Measurements from ENCODE around the gene FURIN.
"Not testable (repeated sequence)": the region's sequence is repeated elsewhere in the genome, so short reads cannot be mapped to it uniquely, and the experiment has no call there.

Gene FURIN

GRCh38 chr15:90871139-90871715, 2.8 kb downstream of the FURIN start:
- DNase-seq: no peak

GRCh38 chr15:90871716-90872485, 3.5 kb downstream of the FURIN start:
- DNase-seq: no peak

- no peak for DNase-seq
These were observed 4.2 kb downstream of the FURIN start for GRCh38 chr15:90872486-90873184.

GRCh38 chr15:90873488-90873997, 5.2 kb downstream of the FURIN start:
- DNase-seq: no peak

- DNase-seq: peak; percentile 20
These were observed 5.7 kb downstream of the FURIN start for GRCh38 chr15:90873998-90874605.

GRCh38 chr15:90874986-90875385, 6.6 kb downstream of the FURIN start:
- DNase-seq: not testable (repeated sequence)

GRCh38 chr15:90875549-90875981, 7.2 kb downstream of the FURIN start:
- DNase-seq: no peak

- no peak for DNase-seq
These were observed 7.7 kb downstream of the FURIN start for GRCh38 chr15:90876046-90876445.

GRCh38 chr15:90876512-90877170, 8.3 kb downstream of the FURIN start:
- DNase-seq: no peak

- no peak for DNase-seq
These were observed 8.9 kb downstream of the FURIN start for GRCh38 chr15:90877315-90877714.

GRCh38 chr15:90877996-90878395, 9.6 kb downstream of the FURIN start:
- DNase-seq: no peak

GRCh38 chr15:90878660-90879059, 10.3 kb downstream of the FURIN start:
- DNase-seq: no peak

- no peak for DNase-seq
These were observed 11.5 kb downstream of the FURIN start for GRCh38 chr15:90879730-90880366.

GRCh38 chr15:90880381-90881145, 12.2 kb downstream of the FURIN start:
- DNase-seq: no peak

GRCh38 chr15:90881181-90881977, 13.0 kb downstream of the FURIN start:
- DNase-seq: no peak

- DNase-seq: no peak
These were observed 13.8 kb downstream of the FURIN start for GRCh38 chr15:90881978-90882721.

- DNase-seq: no peak
These were observed 14.6 kb downstream of the FURIN start for GRCh38 chr15:90882781-90883525.

- DNase-seq: no peak
These were observed 15.2 kb downstream of the FURIN start for GRCh38 chr15:90883526-90883975.

Measured in DMS79 treated with DMSO at 0.1 percent for 48 hours (cell line).